Suppressor macrophage treated with lipopolysaccharide for 1 hour (primary cell): Measurements from ENCODE around the gene ZNF219.
"Not testable (repeated sequence)": the region's sequence is repeated elsewhere in the genome, so short reads cannot be mapped to it uniquely, and the experiment has no call there.

Source experiments
- DNase-seq, 3 donors: peaks; one replicate each; pipeline ENCODE4 v3.0.0-alpha.2; 2020 to 2022

Gene ZNF219

DNA sequence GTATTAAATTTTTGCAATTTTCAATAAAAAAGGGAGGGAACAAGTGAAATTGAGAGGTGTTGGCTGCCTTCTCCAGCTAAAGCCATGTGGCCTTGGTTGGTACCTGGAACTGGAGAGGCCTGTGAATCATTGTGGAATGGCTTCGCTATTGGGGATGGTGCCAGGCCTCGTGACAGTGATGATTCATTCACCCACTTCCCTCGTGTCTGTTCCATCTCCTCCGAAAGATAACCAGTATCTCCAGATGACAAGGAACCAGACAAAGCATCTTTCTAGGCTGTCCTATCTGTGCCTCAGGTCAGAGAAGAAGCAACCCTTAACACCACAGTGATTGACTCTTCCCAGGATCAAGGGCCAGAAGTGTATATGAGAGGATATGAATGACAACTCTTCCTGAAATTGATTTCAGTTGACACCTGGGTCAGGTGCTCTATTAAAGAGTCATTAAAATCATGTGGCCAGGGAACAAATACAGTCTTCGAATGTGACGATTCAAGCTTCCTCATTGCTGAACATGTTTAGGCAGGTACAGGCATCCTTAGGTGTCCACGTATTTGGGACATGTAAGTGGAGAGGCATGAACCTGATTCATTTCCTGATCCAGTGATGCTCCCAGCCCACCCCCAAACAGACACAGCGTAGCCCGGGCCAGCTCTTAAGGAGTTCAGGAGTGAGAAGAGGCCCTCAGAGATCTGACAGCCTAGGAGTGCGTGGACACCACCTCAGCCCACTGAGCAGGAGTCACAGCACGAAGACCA, 56.6 kb downstream of the ZNF219 start, which contains the start of gene RNASE7:
RNASE7 (plus strand) TSS at position 687 of the 758 bp plus-strand sequence. CDS start 631 bp downstream, outside the sequence.
- DNase-seq, result peak; percentile 54 to 60 (median 57)

DNA sequence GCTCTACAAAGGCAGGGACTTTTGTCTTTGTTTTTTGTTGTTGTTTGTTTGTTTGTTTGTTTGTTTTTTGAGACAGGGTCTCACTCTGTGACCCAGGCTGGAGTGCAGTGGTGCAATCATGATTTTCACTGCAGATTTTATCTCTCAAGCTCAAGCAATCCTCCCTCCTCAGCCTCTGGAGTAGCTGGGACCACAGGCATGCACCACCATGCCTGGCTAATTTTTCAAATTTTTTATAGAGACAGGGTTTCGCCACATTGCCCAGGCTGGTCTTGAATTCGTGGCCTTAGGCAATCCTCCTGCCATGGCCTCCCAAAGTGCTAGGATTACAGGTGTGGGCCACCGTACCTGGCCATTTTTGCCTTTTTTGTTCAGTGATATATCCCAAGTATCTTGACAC, 57.5 kb downstream of the ZNF219 start:
- DNase-seq, result not testable (repeated sequence)

DNA sequence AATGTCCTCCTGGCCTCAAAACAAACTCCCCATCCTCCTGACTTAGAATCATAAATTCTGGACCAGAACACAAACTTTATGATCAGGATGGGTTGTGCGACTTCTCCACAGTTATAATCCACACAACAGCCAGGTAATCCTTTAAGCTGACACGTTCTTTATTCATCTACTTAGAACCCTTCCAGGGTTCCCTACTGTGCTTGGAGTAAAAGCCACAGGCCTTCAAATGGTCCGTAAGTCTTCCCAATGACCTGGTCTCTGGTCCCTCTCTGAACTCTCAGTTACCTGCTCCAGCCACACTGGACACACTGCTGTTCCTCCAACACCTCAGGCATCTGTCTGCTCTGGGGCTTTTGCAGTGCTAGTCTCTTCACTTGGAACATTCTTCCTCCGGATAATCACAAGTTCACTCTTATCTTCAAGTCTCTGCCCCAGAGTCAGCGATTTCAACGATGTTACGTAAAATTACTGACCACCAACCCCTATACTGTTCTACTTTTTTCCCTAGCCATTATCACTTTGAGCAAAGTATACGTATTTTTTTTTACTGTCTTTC, 58.0 kb downstream of the ZNF219 start:
- DNase-seq, result no peak
